GM23248 (cell line): Measurements from ENCODE around the gene CFAP57. TPM values are rescaled to one million over a fixed set of nuclear protein-coding genes. Genes with fewer than 3 reads are reported as not detected.
A peak's percentile ranks its signal among the peaks of the same experiment; 100 is the strongest.

Source experiments
- DNase-seq: peaks from one replicate; pipeline ENCODE4 v3.0.0-alpha.2; 2015
- H2AFZ ChIP-seq: fragments of 200-600 bp; sonication (generic); 2 replicates; pipeline ENCODE4 v1.6.1; 2016; ENCODE audit warnings: antibody characterized with exemption
- H3F3A ChIP-seq: fragments of 200-600 bp; sonication (generic); 2 replicates; pipeline ENCODE4 v1.6.1; 2016; ENCODE audit warnings: mild to moderate bottlenecking, antibody characterized with exemption, mixed run types; ENCODE audit not compliant: insufficient read depth
- H3K27ac ChIP-seq: fragments of 200-600 bp; sonication (generic); 2 replicates; pipeline ENCODE4 v1.5.1; 2016; ENCODE audit warnings: mild to moderate bottlenecking
- H3K27me3 ChIP-seq: fragments of 200-600 bp; sonication (generic); replicated peaks from 2 replicates; pipeline ENCODE4 v1.6.1; 2016; ENCODE audit warnings: mild to moderate bottlenecking; ENCODE audit not compliant: insufficient read depth
- H3K36me3 ChIP-seq: fragments of 200-600 bp; sonication (generic); 2 replicates; pipeline ENCODE4 v1.6.1; 2016; ENCODE audit warnings: low read depth, mild to moderate bottlenecking
- H3K4me1 ChIP-seq: fragments of 200-600 bp; sonication (generic); 2 replicates; pipeline ENCODE4 v1.6.1; 2016; ENCODE audit warnings: mild to moderate bottlenecking; ENCODE audit not compliant: insufficient read depth
- H3K4me2 ChIP-seq: fragments of 200-600 bp; sonication (generic); one replicate; pipeline ENCODE4 v1.6.1; 2016; ENCODE audit warnings: mild to moderate bottlenecking; ENCODE audit not compliant: unreplicated experiment
- H3K4me3 ChIP-seq: fragments of 200-600 bp; sonication (generic); 2 replicates; pipeline ENCODE4 v1.5.1; 2016; ENCODE audit warnings: mild to moderate bottlenecking
- H3K79me2 ChIP-seq: fragments of 200-600 bp; sonication (generic); 2 replicates; pipeline ENCODE4 v1.6.1; 2016; ENCODE audit warnings: mild to moderate bottlenecking; ENCODE audit not compliant: insufficient read depth
- H3K9ac ChIP-seq: fragments of 200-600 bp; sonication (generic); 2 replicates; pipeline ENCODE4 v1.6.1; 2016; ENCODE audit warnings: mild to moderate bottlenecking
- H3K9me2 ChIP-seq: fragments of 200-600 bp; sonication (generic); 2 replicates; pipeline ENCODE4 v1.6.1; 2016; ENCODE audit warnings: mixed run types, mild to moderate bottlenecking, moderate library complexity; ENCODE audit not compliant: insufficient read depth
- H3K9me3 ChIP-seq: fragments of 200-600 bp; sonication (generic); one replicate; pipeline ENCODE4 v1.6.1; 2017; ENCODE audit warnings: low read depth
- H4K20me1 ChIP-seq: fragments of 200-600 bp; sonication (generic); 2 replicates; pipeline ENCODE4 v1.6.0; 2016; ENCODE audit not compliant: insufficient read depth
- EZH2 ChIP-seq: fragments of 200-600 bp; sonication (generic); IDR thresholded peaks from 2 replicates; pipeline ENCODE4 v1.6.1; 2018; ENCODE audit warnings: antibody characterized with exemption, mild to moderate bottlenecking; ENCODE audit not compliant: insufficient read depth, poor library complexity, severe bottlenecking
- EZH2phosphoT487 ChIP-seq: fragments of 200-600 bp; sonication (generic); IDR thresholded peaks from 2 replicates; pipeline ENCODE4 v1.6.1; 2018; ENCODE audit warnings: antibody characterized with exemption, moderate library complexity, mild to moderate bottlenecking, low read depth; ENCODE audit not compliant: insufficient read depth
- WGBS, 2 experiments: methylation state at CpG; one replicate each; pipeline ENCODE4 v1.1.6; 2015 to 2017; ENCODE audit warnings: low lambda C conversion rate in 2 of 2, low coverage in 1 of 2; ENCODE audit errors: missing lambda C conversion rate in 2 of 2; 5-methylcytosine and 5-hydroxymethylcytosine counted together
- in situ Hi-C: fragments of 300-500 bp; cut with MboI; formaldehyde crosslinking; loops from 2 replicates; pipeline ENCODE4 v1.15.0; 2020
- polyA plus RNA-seq: library from polyadenylated mRNA; unstranded; fragments of >200 nt; fragmentation: Nextera tagmentation; extraction: Ambion mirVana; gene quantifications from 2 replicates; pipeline ENCODE4 v1.2.1, GENCODE V29; 2016
- total RNA-seq: library from RNA; depleted of rRNA; stranded (reverse); fragments of >200 nt; shearing (Covaris generic); gene quantifications from 2 replicates; pipeline ENCODE4 v1.2.3, GENCODE V29; 2014

Gene CFAP57
- total and polyA plus RNA-seq, 2 experiments from 2014 or later, result 0.32 to 0.35 TPM

DNA sequence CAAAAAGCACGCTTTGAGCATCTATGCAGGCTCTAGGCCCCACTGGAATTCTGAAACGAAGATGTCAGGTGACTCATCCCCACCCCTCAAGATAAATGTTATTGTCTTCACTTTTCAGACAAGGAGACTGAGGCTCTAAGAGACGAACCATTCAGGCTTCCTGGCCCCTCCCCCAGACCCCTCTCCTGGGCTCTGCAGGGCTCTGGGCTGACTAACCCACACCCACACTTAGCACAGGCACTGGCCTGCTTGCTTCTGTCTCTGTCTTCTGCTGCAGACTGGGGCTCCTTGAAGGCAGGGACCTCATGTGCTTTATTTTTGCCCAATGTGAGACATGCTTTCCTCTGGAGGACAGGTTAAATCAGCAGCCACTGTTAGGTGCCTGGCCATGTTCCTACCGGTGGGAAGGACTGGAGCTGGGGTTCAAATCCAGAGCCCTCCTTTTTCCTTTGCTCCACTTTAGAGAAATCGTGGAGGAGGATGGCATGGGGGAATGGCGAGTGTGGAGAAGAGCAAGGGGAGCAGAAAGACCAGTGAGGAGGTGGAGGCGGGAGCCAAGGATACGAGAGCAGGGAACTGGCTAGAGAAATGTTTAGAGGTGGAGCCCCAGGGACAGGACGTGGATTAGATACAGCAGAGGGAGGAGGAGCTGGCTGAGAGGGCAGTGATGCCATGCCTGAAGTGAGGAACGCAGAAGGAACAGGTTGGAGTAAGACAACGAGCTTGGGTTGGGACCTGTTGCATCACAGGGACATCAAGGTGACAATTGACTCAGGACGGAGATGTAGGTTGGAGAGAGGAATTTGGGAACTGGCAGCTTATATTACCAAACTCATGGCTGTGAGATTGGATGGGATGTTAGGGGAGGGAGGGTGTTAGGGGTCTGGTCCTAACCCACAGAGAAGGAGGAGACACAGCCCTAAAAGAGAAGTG is 99.3 kb downstream of the CFAP57 start:
- in situ Hi-C loops, result no loop called here
- H3K4me3 ChIP-seq, result no peak overlapping the region
- H3K27me3 ChIP-seq, result no peaks in the 10 kb centered on the region; the same call in 1 of the 2 replicates
- H3K27ac ChIP-seq, result no peak overlapping the region
- no peaks in the 10 kb centered on the region for H4K20me1 ChIP-seq
- H3K9me2 ChIP-seq, result no peaks in the 10 kb centered on the region
- no peaks in the 10 kb centered on the region for H3F3A ChIP-seq
- TF ChIP-seq EZH2phosphoT487, result no peak
- TF ChIP-seq EZH2, result no peak
- H3K36me3 ChIP-seq, result no peaks in the 10 kb centered on the region
- WGBS, 2 experiments, result 65 to 70% methylated on average over 12 of the region's 12 CpGs
- DNase-seq, result no peak
- no peaks in the 10 kb centered on the region for H3K9me3 ChIP-seq
- no peaks in the 10 kb centered on the region for H3K79me2 ChIP-seq
- H2AFZ ChIP-seq, result no peak overlapping the region
- no peak overlapping the region for H3K4me2 ChIP-seq
- H3K4me1 ChIP-seq, result no peaks in the 10 kb centered on the region
- no peak overlapping the region for H3K9ac ChIP-seq

DNA sequence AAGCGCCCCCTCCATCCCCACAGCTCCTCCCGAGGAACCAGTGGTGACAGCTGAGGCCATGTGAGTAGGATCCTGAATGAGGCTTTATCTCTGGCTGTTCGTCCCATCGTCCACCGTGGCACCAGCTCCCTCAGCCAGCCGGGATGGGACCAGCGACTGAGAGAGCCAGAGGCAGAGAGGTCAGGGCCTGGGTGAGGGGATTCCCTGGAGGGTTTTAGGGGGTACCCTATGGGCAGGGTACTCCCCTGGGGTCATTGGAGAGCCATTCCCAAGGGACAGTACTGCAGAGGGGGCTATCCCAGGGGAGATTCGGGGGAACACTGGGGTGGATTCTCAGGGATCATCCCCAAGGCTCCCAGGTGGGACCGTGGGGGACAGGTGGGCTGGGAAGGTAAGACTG is 100.0 kb downstream of the CFAP57 start:
- no peak overlapping the region for H2AFZ ChIP-seq
- no peaks in the 10 kb centered on the region; the same call in 1 of the 2 replicates for H3K27me3 ChIP-seq
- H3K9me2 ChIP-seq, result no peaks in the 10 kb centered on the region
- in situ Hi-C loops, result no loop called here
- no peaks in the 10 kb centered on the region for H4K20me1 ChIP-seq
- H3F3A ChIP-seq, result no peaks in the 10 kb centered on the region
- no peak overlapping the region for H3K4me3 ChIP-seq
- no peaks in the 10 kb centered on the region for H3K9me3 ChIP-seq
- H3K27ac ChIP-seq, result no peak overlapping the region
- H3K79me2 ChIP-seq, result no peaks in the 10 kb centered on the region
- WGBS, 2 experiments, result 77 to 80% methylated on average over 8 to 9 of the region's 9 CpGs
- no peak for DNase-seq
- H3K4me2 ChIP-seq, result no peak overlapping the region
- H3K9ac ChIP-seq, result no peak overlapping the region
- H3K4me1 ChIP-seq, result no peaks in the 10 kb centered on the region
- no peaks in the 10 kb centered on the region for H3K36me3 ChIP-seq
- no peak for TF ChIP-seq EZH2phosphoT487

DNA sequence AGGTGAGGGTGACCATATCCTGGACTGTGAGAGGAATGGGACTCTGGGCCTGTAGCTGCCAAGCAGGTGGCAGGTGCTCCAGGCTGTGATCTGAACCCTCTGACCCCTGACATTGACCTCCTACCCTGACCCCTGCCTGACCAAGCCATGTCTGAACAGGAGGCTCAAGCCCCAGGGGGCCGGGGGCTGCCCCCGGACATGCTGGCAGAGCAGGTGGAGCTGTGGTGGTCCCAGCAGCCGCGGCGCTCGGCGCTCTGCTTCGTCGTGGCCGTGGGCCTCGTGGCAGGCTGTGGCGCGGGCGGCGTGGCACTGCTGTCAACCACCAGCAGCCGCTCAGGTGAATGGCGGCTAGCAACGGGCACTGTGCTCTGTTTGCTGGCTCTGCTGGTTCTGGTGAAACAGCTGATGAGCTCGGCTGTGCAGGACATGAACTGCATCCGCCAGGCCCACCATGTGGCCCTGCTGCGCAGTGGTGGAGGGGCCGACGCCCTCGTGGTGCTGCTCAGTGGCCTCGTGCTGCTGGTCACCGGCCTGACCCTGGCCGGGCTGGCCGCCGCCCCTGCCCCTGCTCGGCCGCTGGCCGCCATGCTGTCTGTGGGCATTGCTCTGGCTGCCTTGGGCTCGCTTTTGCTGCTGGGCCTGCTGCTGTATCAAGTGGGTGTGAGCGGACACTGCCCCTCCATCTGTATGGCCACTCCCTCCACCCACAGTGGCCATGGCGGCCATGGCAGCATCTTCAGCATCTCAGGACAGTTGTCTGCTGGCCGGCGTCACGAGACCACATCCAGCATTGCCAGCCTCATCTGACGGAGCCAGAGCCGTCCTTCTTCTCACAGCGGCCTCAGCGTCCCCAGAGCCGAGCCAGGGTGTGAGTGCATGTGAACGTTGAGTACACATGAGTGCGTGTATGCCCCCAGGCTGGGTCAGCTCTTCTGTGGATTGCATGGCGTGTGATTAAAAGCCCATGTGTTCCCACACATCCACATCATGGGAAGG is 100.7 kb downstream of the CFAP57 start:
- no peaks in the 10 kb centered on the region for H3K79me2 ChIP-seq
- H3K9me3 ChIP-seq, result no peaks in the 10 kb centered on the region
- H3F3A ChIP-seq, result no peaks in the 10 kb centered on the region
- no peaks in the 10 kb centered on the region for H3K4me1 ChIP-seq
- DNase-seq, result no peak
- H3K27ac ChIP-seq, result no peak overlapping the region
- H3K4me2 ChIP-seq, result no peak overlapping the region
- no peak for TF ChIP-seq EZH2
- TF ChIP-seq EZH2phosphoT487, result no peak
- H3K27me3 ChIP-seq, result no peaks in the 10 kb centered on the region; the same call in 1 of the 2 replicates
- no peaks in the 10 kb centered on the region for H3K9me2 ChIP-seq
- H3K36me3 ChIP-seq, result no peaks in the 10 kb centered on the region
- no peak overlapping the region for H3K9ac ChIP-seq
- 90 to 94% methylated on average over 42 to 46 of the region's 46 CpGs for WGBS, 2 experiments
- H3K4me3 ChIP-seq, result no peak overlapping the region
- no peaks in the 10 kb centered on the region for H4K20me1 ChIP-seq
- no peak overlapping the region for H2AFZ ChIP-seq
- in situ Hi-C loops, result no loop called here

DNA sequence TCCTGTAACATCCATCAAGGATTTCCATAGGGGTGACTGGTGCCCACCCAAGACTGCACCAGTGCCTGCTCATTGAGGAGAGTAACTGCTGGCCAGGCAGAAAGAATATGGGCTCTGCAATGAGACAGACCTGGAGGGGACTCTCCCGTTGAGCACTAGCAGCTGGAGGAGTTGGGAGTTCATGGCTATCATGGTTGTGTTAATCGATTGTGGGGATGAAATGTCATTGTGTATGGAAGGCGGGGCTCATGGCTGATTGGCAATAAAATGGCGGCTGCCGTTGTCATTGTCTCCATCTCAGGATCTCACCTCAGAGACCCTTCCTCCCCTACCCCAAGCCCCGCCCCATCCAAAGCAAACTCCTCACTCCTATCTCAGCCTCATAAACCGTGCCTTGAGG is 101.6 kb downstream of the CFAP57 start:
- no peaks in the 10 kb centered on the region for H4K20me1 ChIP-seq
- no peak overlapping the region for H3K4me3 ChIP-seq
- H2AFZ ChIP-seq, result peak overlapping the region; percentile 83; the same call in 1 of the 2 replicates
- in situ Hi-C loops, result no loop called here
- TF ChIP-seq EZH2phosphoT487, result no peak
- TF ChIP-seq EZH2, result no peak
- no peak overlapping the region for H3K9ac ChIP-seq
- H3K9me3 ChIP-seq, result no peaks in the 10 kb centered on the region
- H3K9me2 ChIP-seq, result no peaks in the 10 kb centered on the region
- H3K27ac ChIP-seq, result no peak overlapping the region
- whole genome bisulfite sequencing, 2 experiments, result 91 to 96% methylated on average over 5 to 7 of the region's 7 CpGs
- H3K4me2 ChIP-seq, result no peak overlapping the region
- no peaks in the 10 kb centered on the region; the same call in 1 of the 2 replicates for H3K27me3 ChIP-seq
- H3F3A ChIP-seq, result no peaks in the 10 kb centered on the region
- no peaks in the 10 kb centered on the region for H3K79me2 ChIP-seq
- no peak for DNase-seq
- H3K4me1 ChIP-seq, result no peaks in the 10 kb centered on the region
- no peaks in the 10 kb centered on the region for H3K36me3 ChIP-seq
